Upper lobe of right lung (tissue), 1 donor: ENCODE results near the gene CDC42SE1. TPM values are rescaled to one million over a fixed set of nuclear protein-coding genes. Genes with fewer than 3 reads are reported as not detected.

ENCODE experiments used
- ATAC-seq: fragments of 200-7000 bp; cut with Tn5 transposase; one replicate; pipeline ENCODE4 v1.9.1; 2020; ENCODE audit warnings: mild to moderate bottlenecking, moderate library complexity
- DNase-seq: peaks from one replicate; pipeline ENCODE4 v3.0.0-alpha.2; 2020
- H3K27ac ChIP-seq: fragments of 200-600 bp; one replicate; pipeline ENCODE4 v1.8.0; 2022
- H3K27me3 ChIP-seq: fragments of 200-600 bp; one replicate; pipeline ENCODE4 v1.8.0; 2022; ENCODE audit warnings: mild to moderate bottlenecking
- H3K36me3 ChIP-seq: fragments of 200-600 bp; one replicate; pipeline ENCODE4 v1.8.0; 2022
- H3K4me1 ChIP-seq: fragments of 200-600 bp; one replicate; pipeline ENCODE4 v1.8.0; 2022
- H3K4me3 ChIP-seq: fragments of 200-600 bp; one replicate; pipeline ENCODE4 v1.8.0; 2022; ENCODE audit warnings: mild to moderate bottlenecking
- H3K9me3 ChIP-seq: fragments of 200-600 bp; one replicate; pipeline ENCODE4 v1.8.0; 2022
- CTCF ChIP-seq: fragments of 200-600 bp; IDR thresholded peaks from one replicate; pipeline ENCODE4 v1.8.0; 2022; ENCODE audit warnings: antibody characterized with exemption
- intact Hi-C: fragments of 100-400 bp; cut with DNase I; formaldehyde crosslinking; loops from one replicate; pipeline ENCODE4 v1.11.0; 2022
- total RNA-seq: library from RNA; stranded (reverse); fragmentation: NEBNext Ultra II Directional; extraction: Animal tissue kit (Norgen Biotek cat#: 25700); gene quantifications from one replicate; pipeline ENCODE4 v1.2.1, GENCODE V29; 2021
- donor health status: DM: no; HTN: yes; CAD: no; lungs with severe emphysema.

CDC42SE1 gene
- total RNA-seq, 1 donor from 2014 or later: 105 TPM

GRCh38 chr1:151006327-151007052 is 52.9 kb downstream of the CDC42SE1 start, which contains the start of gene MINDY1:
MINDY1 (minus strand) TSS chr1:151006902; CDS start chr1:151002617, 4,285 bp downstream.
- intact Hi-C loops: no loop called here
- peaks cover 9% of the 10 kb centered on the region for H3K36me3 ChIP-seq
- H3K9me3 ChIP-seq: no peaks in the 10 kb centered on the region
- peak; percentile 79 for DNase-seq
- ATAC-seq: peak; percentile 74
- H3K27me3 ChIP-seq: no peaks in the 10 kb centered on the region
- peak within 1 kb of the TSS; percentile 96 for H3K27ac ChIP-seq
- peak; percentile 56 for TF ChIP-seq CTCF
- peaks cover 73% of the 10 kb centered on the region for H3K4me1 ChIP-seq
- peak within 1 kb of the TSS; percentile 72 for H3K4me3 ChIP-seq

GRCh38 chr1:151005729-151006319 is 53.6 kb downstream of the CDC42SE1 start:
- Histone ChIP-seq H3K36me3 (peaks cover 15% of the 10 kb centered on the region), H3K4me1 (peaks cover 67% of the 10 kb centered on the region), H3K4me3 (peak overlapping the region; percentile 72), H3K27me3 (no peaks in the 10 kb centered on the region), H3K27ac (peak overlapping the region; percentile 96), H3K9me3 (no peaks in the 10 kb centered on the region)
- DNase-seq (no peak), ATAC-seq (no peak)
- intact Hi-C loops: no loop called here
- TF ChIP-seq CTCF: no peak

- H3K4me3 ChIP-seq: peak overlapping the region; percentile 72
- no peaks in the 10 kb centered on the region for H3K27me3 ChIP-seq
- H3K4me1 ChIP-seq: peaks cover 56% of the 10 kb centered on the region
- peak overlapping the region; percentile 47 for H3K27ac ChIP-seq
- no peaks in the 10 kb centered on the region for H3K9me3 ChIP-seq
- intact Hi-C loops: no loop called here
- DNase-seq (no peak), ATAC-seq (no peak)
- H3K36me3 ChIP-seq: peaks cover 39% of the 10 kb centered on the region
- TF ChIP-seq CTCF: no peak
Observed at GRCh38 chr1:151003180-151003579, 56.2 kb downstream of the CDC42SE1 start.

GRCh38 chr1:151002611-151003010 is 56.8 kb downstream of the CDC42SE1 start:
- no peaks in the 10 kb centered on the region for H3K27me3 ChIP-seq
- no peak for TF ChIP-seq CTCF
- H3K36me3 ChIP-seq: peaks cover 45% of the 10 kb centered on the region
- intact Hi-C loops: no loop called here
- no peak overlapping the region for H3K4me3 ChIP-seq
- H3K4me1 ChIP-seq: peaks cover 51% of the 10 kb centered on the region
- no peak for ATAC-seq
- DNase-seq: no peak
- H3K27ac ChIP-seq: peak overlapping the region; percentile 47
- no peaks in the 10 kb centered on the region for H3K9me3 ChIP-seq

GRCh38 chr1:151002051-151002450 is 57.4 kb downstream of the CDC42SE1 start:
- H3K4me3 ChIP-seq: no peak overlapping the region
- H3K4me1 ChIP-seq: peaks cover 45% of the 10 kb centered on the region
- no peak for TF ChIP-seq CTCF
- ATAC-seq (no peak), DNase-seq (no peak)
- no peaks in the 10 kb centered on the region for H3K9me3 ChIP-seq
- H3K36me3 ChIP-seq: peaks cover 51% of the 10 kb centered on the region
- intact Hi-C loops: no loop called here
- peak overlapping the region; percentile 47 for H3K27ac ChIP-seq
- H3K27me3 ChIP-seq: no peaks in the 10 kb centered on the region
